Trophoblast cell (in vitro differentiated cells and primary cell): ENCODE data around the gene COL11A2.
"Not testable (repeated sequence)": the region's sequence is repeated elsewhere in the genome, so short reads cannot be mapped to it uniquely, and the experiment has no call there.

Experiments
- DNase-seq, 2 donors: peaks; one replicate each; pipeline ENCODE4 v3.0.0-alpha.2; 2016
- H2AFZ ChIP-seq: 2 replicates; pipeline ENCODE4 v1.6.1; 2013; ENCODE audit warnings: low read length, moderate library complexity, mild to moderate bottlenecking; ENCODE audit not compliant: insufficient read depth, poor library complexity
- H2AK5ac ChIP-seq: 2 replicates; pipeline ENCODE4 v1.6.1; 2013; ENCODE audit warnings: mild to moderate bottlenecking, low read length
- H2BK120ac ChIP-seq: 2 replicates; pipeline ENCODE4 v1.6.1; 2013; ENCODE audit warnings: low read length, mild to moderate bottlenecking, moderate library complexity; ENCODE audit not compliant: insufficient read depth, poor library complexity
- H2BK12ac ChIP-seq: 2 replicates; pipeline ENCODE4 v1.6.1; 2013; ENCODE audit warnings: mild to moderate bottlenecking, low read length, moderate library complexity
- H2BK5ac ChIP-seq: 2 replicates; pipeline ENCODE4 v1.6.1; 2013; ENCODE audit warnings: low read length, low read depth, moderate library complexity, mild to moderate bottlenecking; ENCODE audit not compliant: poor library complexity
- H3K14ac ChIP-seq: 2 replicates; pipeline ENCODE4 v1.6.1; 2013; ENCODE audit warnings: mild to moderate bottlenecking, low read length
- H3K18ac ChIP-seq: 2 replicates; pipeline ENCODE4 v1.6.1; 2013; ENCODE audit warnings: mild to moderate bottlenecking, low read length
- H3K23ac ChIP-seq: 2 replicates; pipeline ENCODE4 v1.6.1; 2013; ENCODE audit warnings: low read length
- H3K27ac ChIP-seq: 2 replicates; pipeline ENCODE4 v1.5.1; 2013; ENCODE audit warnings: low read depth, mild to moderate bottlenecking, inconsistent platforms, low read length, moderate library complexity
- H3K27me3 ChIP-seq: 2 replicates; pipeline ENCODE4 v1.6.1; 2013; ENCODE audit warnings: inconsistent platforms, mild to moderate bottlenecking, low read length, moderate library complexity; ENCODE audit not compliant: insufficient read depth
- H3K36me3 ChIP-seq, 2 experiments: 1 replicate in 1 of 2; 2 replicates in 1 of 2; pipeline ENCODE4 v1.6.1; 2013; ENCODE audit warnings: low read length in 2 of 2, mild to moderate bottlenecking in 2 of 2, moderate library complexity in 1 of 2; ENCODE audit not compliant: insufficient read depth in 2 of 2, control insufficient read depth in 1 of 2
- H3K4ac ChIP-seq: 2 replicates; pipeline ENCODE4 v1.6.1; 2013; ENCODE audit warnings: low read depth, mild to moderate bottlenecking, low read length, moderate library complexity
- H3K4me1 ChIP-seq, 2 experiments: 1 replicate in 1 of 2; 2 replicates in 1 of 2; pipeline ENCODE4 v1.6.1; 2013; ENCODE audit warnings: low read length in 2 of 2, mild to moderate bottlenecking in 2 of 2, moderate library complexity in 1 of 2; ENCODE audit not compliant: insufficient read depth in 2 of 2, control insufficient read depth in 1 of 2
- H3K4me2 ChIP-seq: 2 replicates; pipeline ENCODE4 v1.6.1; 2013; ENCODE audit warnings: inconsistent platforms, mild to moderate bottlenecking, low read length, moderate library complexity
- H3K4me3 ChIP-seq: 2 replicates; pipeline ENCODE4 v1.5.1; 2013; ENCODE audit warnings: mild to moderate bottlenecking, low read depth, low read length, inconsistent platforms
- H3K79me1 ChIP-seq: one replicate; pipeline ENCODE4 v1.6.1; 2013; ENCODE audit warnings: low read length
- H3K79me2 ChIP-seq: 2 replicates; pipeline ENCODE4 v1.6.1; 2013; ENCODE audit warnings: low read length, mild to moderate bottlenecking; ENCODE audit not compliant: control insufficient read depth, insufficient read depth, poor library complexity
- H3K9ac ChIP-seq: 2 replicates; pipeline ENCODE4 v1.6.1; 2013; ENCODE audit warnings: mild to moderate bottlenecking, low read length
- H3K9me3 ChIP-seq: 2 replicates; pipeline ENCODE4 v1.6.1; 2013; ENCODE audit warnings: low read depth, mild to moderate bottlenecking, control low read depth, inconsistent platforms, low read length; ENCODE audit not compliant: insufficient read depth
- H4K12ac ChIP-seq: 2 replicates; pipeline ENCODE4 v1.6.1; 2013; ENCODE audit warnings: low read depth, mild to moderate bottlenecking, low read length, moderate library complexity
- H4K8ac ChIP-seq: 2 replicates; pipeline ENCODE4 v1.6.1; 2013; ENCODE audit warnings: low read depth, mild to moderate bottlenecking, low read length, moderate library complexity
- H4K91ac ChIP-seq: one replicate; pipeline ENCODE4 v1.6.1; 2013; ENCODE audit warnings: low read depth, mild to moderate bottlenecking, low read length, moderate library complexity
- WGBS: extraction: QIAGEN DNeasy Blood & Tissue Kit; methylation state at CpG from one replicate; pipeline ENCODE4 v1.1.7; 2013; ENCODE audit warnings: missing lambda C conversion rate; ENCODE audit not compliant: insufficient read length, insufficient coverage; ENCODE audit errors: extremely low coverage; 5-methylcytosine and 5-hydroxymethylcytosine counted together

COL11A2 gene

DNA sequence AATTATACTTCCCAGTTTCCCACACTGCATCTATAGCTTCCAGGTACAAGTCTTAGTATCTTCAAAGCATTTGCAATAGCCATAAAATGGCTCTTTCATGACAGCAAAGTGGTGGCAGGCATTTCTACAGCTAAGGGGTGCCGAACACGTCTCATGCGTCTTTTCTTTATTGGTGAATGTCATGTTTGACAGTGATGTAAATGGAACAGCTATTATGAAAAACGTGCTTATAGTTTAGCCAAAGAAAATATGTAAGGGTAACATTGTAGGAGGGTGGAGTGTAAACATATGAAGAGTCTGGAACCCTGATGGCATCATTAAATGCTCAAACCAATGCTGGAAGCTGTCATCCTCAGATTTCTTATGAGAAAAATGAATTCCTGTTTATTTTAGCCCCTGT, 37.9 kb downstream of the COL11A2 start:
- no CpG with 5 or more reads among the region's 4 CpGs for WGBS
- DNase-seq: no peak
- Histone ChIP-seq H3K14ac (no peak overlapping the region), H3K4ac (no peak overlapping the region), H4K12ac (no peak overlapping the region), H3K36me3 (no peaks in the 10 kb centered on the region), H2BK120ac (no peak overlapping the region), H3K27ac (no peak overlapping the region), H4K91ac (no peak overlapping the region), H3K27me3 (no peaks in the 10 kb centered on the region), H2AK5ac (no peak overlapping the region), H3K4me3 (no peak overlapping the region), H3K79me2 (no peaks in the 10 kb centered on the region), H3K4me2 (no peak overlapping the region), H3K79me1 (no peaks in the 10 kb centered on the region), H2BK5ac (no peak overlapping the region), H2BK12ac (no peak overlapping the region), H4K8ac (no peak overlapping the region), H2AFZ (no peak overlapping the region), H3K9ac (no peak overlapping the region), H3K9me3 (no peaks in the 10 kb centered on the region), H3K18ac (no peak overlapping the region), H3K23ac (no peak overlapping the region), H3K4me1 (no peaks in the 10 kb centered on the region)

DNA sequence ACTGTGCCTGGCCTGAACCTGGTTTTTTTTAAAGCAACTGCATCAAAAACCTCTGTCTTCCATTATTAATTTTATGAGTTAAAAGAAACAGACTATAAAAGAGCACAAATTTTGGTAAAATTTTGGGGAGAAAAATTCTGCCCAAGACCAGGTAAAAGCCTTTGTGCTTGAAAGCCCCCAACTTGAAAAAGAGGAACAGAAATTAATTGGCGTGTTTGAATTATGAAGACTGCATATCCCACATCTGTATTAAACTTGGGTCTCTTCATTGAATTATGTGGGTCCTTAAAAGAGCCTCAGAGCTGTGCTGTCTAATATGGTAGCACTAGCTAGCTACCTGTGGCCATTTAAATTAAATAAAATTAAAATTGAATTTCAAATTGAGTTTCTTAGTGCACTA, 41.2 kb downstream of the COL11A2 start:
- no peak overlapping the region for H2AFZ ChIP-seq
- H2BK12ac ChIP-seq: no peak overlapping the region
- H3K4me1 ChIP-seq: no peaks in the 10 kb centered on the region
- no peak overlapping the region for H3K14ac ChIP-seq
- H4K12ac ChIP-seq: no peak overlapping the region
- no peak overlapping the region for H2BK5ac ChIP-seq
- no peaks in the 10 kb centered on the region for H3K9me3 ChIP-seq
- no CpG with 5 or more reads among the region's 1 CpG for WGBS
- no peak overlapping the region for H3K18ac ChIP-seq
- H3K27ac ChIP-seq: no peak overlapping the region
- H4K8ac ChIP-seq: no peak overlapping the region
- H4K91ac ChIP-seq: no peak overlapping the region
- DNase-seq: no peak
- H3K36me3 ChIP-seq: no peaks in the 10 kb centered on the region
- no peak overlapping the region for H2AK5ac ChIP-seq
- H3K4me2 ChIP-seq: no peak overlapping the region
- no peak overlapping the region for H3K4ac ChIP-seq
- H3K9ac ChIP-seq: no peak overlapping the region
- H3K79me2 ChIP-seq: no peaks in the 10 kb centered on the region
- no peaks in the 10 kb centered on the region for H3K79me1 ChIP-seq
- no peaks in the 10 kb centered on the region for H3K27me3 ChIP-seq
- H3K23ac ChIP-seq: no peak overlapping the region
- no peak overlapping the region for H3K4me3 ChIP-seq
- no peak overlapping the region for H2BK120ac ChIP-seq

GRCh38 chr6:33150560-33150959, 41.7 kb downstream of the COL11A2 start:
- not testable (repeated sequence) for H3K27ac ChIP-seq, H3K27me3 ChIP-seq, H2AK5ac ChIP-seq, H4K91ac ChIP-seq, H3K79me2 ChIP-seq, H3K18ac ChIP-seq, H3K79me1 ChIP-seq, H3K4me3 ChIP-seq, H3K9ac ChIP-seq, H3K4me2 ChIP-seq, H3K4me1 ChIP-seq, H4K8ac ChIP-seq, H2AFZ ChIP-seq, H3K14ac ChIP-seq, H2BK120ac ChIP-seq, H3K36me3 ChIP-seq, DNase-seq, H2BK5ac ChIP-seq, H3K4ac ChIP-seq, H3K9me3 ChIP-seq, H2BK12ac ChIP-seq, H3K23ac ChIP-seq, H4K12ac ChIP-seq
- WGBS: no CpG with 5 or more reads among the region's 3 CpGs

DNA sequence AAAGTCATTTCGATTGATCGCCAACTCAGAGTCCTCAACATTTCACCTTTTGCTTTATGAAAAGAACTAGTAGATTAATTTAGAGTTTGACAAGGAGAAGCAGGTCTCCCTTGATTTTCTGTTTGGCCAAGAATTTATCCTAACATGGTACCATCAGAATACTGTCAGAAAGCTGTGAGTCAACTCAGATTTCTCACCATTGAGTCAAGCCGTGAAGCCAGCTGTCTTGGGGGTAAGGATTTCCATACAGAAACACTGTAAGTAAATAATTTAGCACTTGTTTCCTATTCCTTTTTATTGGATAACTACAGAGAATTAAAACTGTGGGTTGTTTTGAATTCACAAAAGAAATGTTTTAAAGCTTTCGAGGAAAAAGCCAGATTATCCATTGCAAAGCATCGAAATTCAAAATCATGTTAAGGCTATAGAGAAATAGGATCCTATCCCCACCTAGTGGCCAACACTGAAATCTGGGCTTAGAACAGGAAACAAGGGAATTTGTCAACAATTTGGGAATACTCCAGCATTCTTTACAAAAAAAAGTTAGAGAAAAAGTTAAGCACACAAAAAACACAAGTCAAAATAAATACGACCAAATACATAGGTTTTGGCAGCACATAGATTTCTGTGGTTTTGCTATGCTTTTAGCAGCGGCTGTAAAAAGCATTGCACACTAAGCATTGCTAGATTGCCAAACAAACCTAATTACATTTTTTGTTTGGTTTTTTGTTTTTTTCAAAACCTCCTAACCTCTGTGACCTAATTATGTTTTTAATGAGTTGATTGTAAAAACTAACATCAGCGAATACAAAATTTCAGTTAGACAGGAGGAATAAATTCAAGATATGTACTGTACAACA, 44.2 kb downstream of the COL11A2 start:
- no CpG with 5 or more reads among the region's 8 CpGs for WGBS
- Histone ChIP-seq H3K4ac (no peak overlapping the region), H3K18ac (no peak overlapping the region), H2BK12ac (no peak overlapping the region), H3K36me3 (no peaks in the 10 kb centered on the region), H3K27me3 (no peaks in the 10 kb centered on the region), H3K23ac (no peak overlapping the region), H2AK5ac (no peak overlapping the region), H3K9me3 (peaks cover 4% of the 10 kb centered on the region), H4K8ac (no peak overlapping the region), H4K91ac (no peak overlapping the region), H2BK5ac (no peak overlapping the region), H4K12ac (no peak overlapping the region), H3K4me1 (no peaks in the 10 kb centered on the region), H2AFZ (no peak overlapping the region), H3K27ac (no peak overlapping the region), H2BK120ac (no peak overlapping the region), H3K4me2 (no peak overlapping the region), H3K79me2 (no peaks in the 10 kb centered on the region), H3K79me1 (no peaks in the 10 kb centered on the region), H3K9ac (no peak overlapping the region), H3K14ac (no peak overlapping the region), H3K4me3 (no peak overlapping the region)
- DNase-seq: peak; percentile 15 to 66
